Transverse colon (tissue), 4 donors: ENCODE measurements around the gene MGAT4A. TPM values are rescaled to one million over a fixed set of nuclear protein-coding genes. Genes with fewer than 3 reads are reported as not detected.

Experiments used
- DNase-seq: peaks from one replicate; pipeline ENCODE4 v3.0.0-alpha.2; 2019
- H3K27ac ChIP-seq, 4 donors: fragments of 200-600 bp; sonication (generic); 2 replicates each; pipeline ENCODE4 v1.5.1; 2016 to 2018; ENCODE audit warnings: inconsistent platforms in 4 of 4
- H3K27me3 ChIP-seq: fragments of 200-600 bp; sonication (generic); 2 replicates; pipeline ENCODE4 v1.5.1; 2017; ENCODE audit warnings: inconsistent platforms
- H3K36me3 ChIP-seq, 4 donors: fragments of 200-600 bp; sonication (generic); 2 replicates each; pipeline ENCODE4 v1.5.1; 2017 to 2019; ENCODE audit warnings: inconsistent platforms in 4 of 4
- H3K4me1 ChIP-seq, 4 donors: fragments of 200-600 bp; sonication (generic); 2 replicates each; pipeline ENCODE4 v1.5.1; 2017 to 2020; ENCODE audit warnings: inconsistent platforms in 4 of 4
- H3K4me3 ChIP-seq, 4 donors: fragments of 200-600 bp; sonication (generic); 1 replicate in 1 of 4; 2 replicates in 3 of 4; pipeline versions ENCODE4 v1.5.1 to v1.6.1; 2017 to 2019; ENCODE audit warnings: inconsistent platforms in 4 of 4
- H3K9me3 ChIP-seq, 2 donors: fragments of 200-600 bp; sonication (generic); 2 replicates each; pipeline ENCODE4 v1.5.1; 2017 to 2019; ENCODE audit warnings: inconsistent platforms in 2 of 2
- EP300 ChIP-seq: sonication (generic); formaldehyde crosslinking; IDR thresholded peaks from one replicate; pipeline ENCODE4 v1.6.1; 2017; ENCODE audit warnings: antibody characterized with exemption, low read depth
- POLR2A ChIP-seq: fragments of 450-650 bp; IDR thresholded peaks from one replicate; pipeline ENCODE4 v1.6.1; 2016; ENCODE audit warnings: antibody characterized with exemption, mild to moderate bottlenecking, moderate library complexity
- POLR2AphosphoS5 ChIP-seq, 3 donors: sonication (generic); formaldehyde crosslinking; IDR thresholded peaks; one replicate each; pipeline ENCODE4 v1.6.1; 2016; ENCODE audit warnings: antibody characterized with exemption in 3 of 3
- WGBS, 2 donors: methylation state at CpG; one replicate each; pipeline ENCODE4 v1.1.5; 2018; ENCODE audit warnings: low coverage in 1 of 2; 5-methylcytosine and 5-hydroxymethylcytosine counted together
- in situ Hi-C, 4 donors: fragments of 200-750 bp; cut with MboI; loops; one replicate each; pipeline versions ENCODE4 v1.15.0 to v1.15.1; 2017; ENCODE audit warnings: low sequenced_read_pairs in 3 of 4, low pct_ligation_motif_present in 1 of 4, low pct_unique_long_range_greater_than_20kb in 1 of 4
- intact Hi-C: fragments of 100-400 bp; cut with DNase I; formaldehyde crosslinking; loops from one replicate; pipeline ENCODE4 v1.15.1; 2023; ENCODE audit warnings: low total_unique reads
- total RNA-seq, 4 donors: library from RNA; depleted of rRNA; stranded (reverse); fragments of >200 nt; gene quantifications; one replicate each; pipeline ENCODE4 v1.1.0, GENCODE V29; 2016
- TF ChIP-seq, protein P1 (sequence below), 5 experiments: fragments of 200-600 bp in 3 of 5; fragments of 450-650 bp in 2 of 5; sonication (generic) in 3 of 5; IDR thresholded peaks; 1 replicate in 2 of 5; 2 replicates in 3 of 5; pipeline ENCODE4 v1.5.1; 2016 to 2017; ENCODE audit warnings: antibody characterized with exemption in 5 of 5, inconsistent platforms in 3 of 5, mild to moderate bottlenecking in 2 of 5, moderate library complexity in 1 of 5

Gene MGAT4A
- total RNA-seq, 4 donors from 2014 or later: 29.9 to 237 (median 124) TPM

DNA sequence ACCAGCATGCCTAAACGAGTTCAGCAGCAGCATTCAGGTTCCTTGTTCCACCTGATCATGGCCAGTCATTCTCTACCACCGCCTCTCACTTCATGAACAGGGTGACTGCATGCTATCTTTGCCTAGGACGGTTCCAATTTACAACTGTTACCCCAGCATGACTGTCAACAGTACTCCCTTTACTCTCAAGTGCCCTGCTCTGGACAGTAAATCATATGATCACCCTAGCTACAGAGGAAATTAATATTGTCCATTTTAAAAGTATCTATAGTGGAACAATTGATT, 25.7 kb downstream of the MGAT4A start:
- 58% methylated on average over 3 of the region's 3 CpGs; no CpG with 5 or more reads in 1 of the 2 donors for WGBS, 2 donors
- intact Hi-C loops (no loop called here), in situ Hi-C loops (no loop called here)
- DNase-seq: peak; percentile 15
- Histone ChIP-seq H3K4me3 (no peak overlapping the region), H3K4me1 (peaks cover 34 to 94% (median 67%) of the 10 kb centered on the region in 4 donors), H3K9me3 (no peaks in the 10 kb centered on the region), H3K36me3 (no peaks in the 10 kb centered on the region), H3K27ac (peak overlapping the region; percentile 72 to 89 (median 82)), H3K27me3 (no peaks in the 10 kb centered on the region)
- no peak for TF ChIP-seq POLR2A
- TF ChIP-seq, protein P1, sequence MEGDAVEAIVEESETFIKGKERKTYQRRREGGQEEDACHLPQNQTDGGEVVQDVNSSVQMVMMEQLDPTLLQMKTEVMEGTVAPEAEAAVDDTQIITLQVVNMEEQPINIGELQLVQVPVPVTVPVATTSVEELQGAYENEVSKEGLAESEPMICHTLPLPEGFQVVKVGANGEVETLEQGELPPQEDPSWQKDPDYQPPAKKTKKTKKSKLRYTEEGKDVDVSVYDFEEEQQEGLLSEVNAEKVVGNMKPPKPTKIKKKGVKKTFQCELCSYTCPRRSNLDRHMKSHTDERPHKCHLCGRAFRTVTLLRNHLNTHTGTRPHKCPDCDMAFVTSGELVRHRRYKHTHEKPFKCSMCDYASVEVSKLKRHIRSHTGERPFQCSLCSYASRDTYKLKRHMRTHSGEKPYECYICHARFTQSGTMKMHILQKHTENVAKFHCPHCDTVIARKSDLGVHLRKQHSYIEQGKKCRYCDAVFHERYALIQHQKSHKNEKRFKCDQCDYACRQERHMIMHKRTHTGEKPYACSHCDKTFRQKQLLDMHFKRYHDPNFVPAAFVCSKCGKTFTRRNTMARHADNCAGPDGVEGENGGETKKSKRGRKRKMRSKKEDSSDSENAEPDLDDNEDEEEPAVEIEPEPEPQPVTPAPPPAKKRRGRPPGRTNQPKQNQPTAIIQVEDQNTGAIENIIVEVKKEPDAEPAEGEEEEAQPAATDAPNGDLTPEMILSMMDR (IDR thresholded peaks at IDR 0.05): no peak
- no peak for TF ChIP-seq EP300
- TF ChIP-seq POLR2AphosphoS5 (IDR thresholded peaks at IDR 0.05): no peak

DNA sequence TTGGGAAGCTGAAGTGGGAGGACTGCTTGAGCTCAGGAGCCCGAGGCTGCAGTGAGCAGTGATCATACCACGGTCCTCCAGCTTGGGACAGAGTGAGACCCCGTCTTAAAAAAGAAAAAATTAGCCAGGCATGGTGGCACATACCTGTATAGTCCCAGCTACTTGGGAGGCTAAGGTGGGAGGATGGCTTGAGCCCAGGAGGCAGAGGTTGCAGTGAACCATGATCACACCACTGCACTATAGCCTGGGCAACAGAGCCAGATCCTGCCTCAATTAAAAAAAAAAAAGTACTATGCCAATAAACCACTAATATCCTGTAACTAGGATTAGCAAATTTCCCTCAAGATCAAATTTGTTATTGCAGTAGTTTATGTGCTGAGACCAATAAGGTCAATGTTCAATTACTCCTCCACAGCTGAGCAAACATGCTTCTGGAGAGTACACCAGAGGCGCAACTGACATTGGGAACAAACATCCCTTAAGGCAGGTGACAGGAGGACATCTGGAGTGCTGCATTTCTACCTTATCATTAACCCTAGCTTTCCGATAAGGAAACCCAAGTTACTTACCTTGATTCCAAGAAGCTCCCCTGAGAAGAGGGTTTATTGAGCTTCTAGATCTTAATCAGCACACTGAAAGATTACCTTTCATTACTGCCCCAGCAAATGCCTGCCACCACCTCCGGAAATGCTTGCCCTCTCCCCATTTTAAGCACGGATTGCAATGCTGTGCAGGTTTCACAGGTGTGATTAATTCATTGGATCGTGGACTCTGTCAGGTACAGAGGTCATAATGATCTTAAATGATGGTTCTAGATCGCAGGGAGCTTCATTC, 26.2 kb downstream of the MGAT4A start:
- 49% methylated on average over 9 of the region's 9 CpGs; no CpG with 5 or more reads in 1 of the 2 donors for WGBS, 2 donors
- in situ Hi-C loops: no loop called here
- peak; percentile 52 for DNase-seq
- peak overlapping the region; percentile 72 to 89 (median 82) for H3K27ac ChIP-seq
- no peaks in the 10 kb centered on the region for H3K36me3 ChIP-seq
- TF ChIP-seq EP300 (no peak), POLR2AphosphoS5 (IDR thresholded peaks at IDR 0.05) (peak; percentile 54 to 81 (median 76)), POLR2A (no peak)
- TF ChIP-seq, protein P1 (IDR thresholded peaks at IDR 0.05): peak in 1 of 5 experiments; percentile 8
- no peak overlapping the region for H3K4me3 ChIP-seq
- no peaks in the 10 kb centered on the region for H3K27me3 ChIP-seq
- intact Hi-C loops: no loop called here
- no peaks in the 10 kb centered on the region for H3K9me3 ChIP-seq
- H3K4me1 ChIP-seq: peaks cover 38 to 96% (median 67%) of the 10 kb centered on the region in 4 donors

DNA sequence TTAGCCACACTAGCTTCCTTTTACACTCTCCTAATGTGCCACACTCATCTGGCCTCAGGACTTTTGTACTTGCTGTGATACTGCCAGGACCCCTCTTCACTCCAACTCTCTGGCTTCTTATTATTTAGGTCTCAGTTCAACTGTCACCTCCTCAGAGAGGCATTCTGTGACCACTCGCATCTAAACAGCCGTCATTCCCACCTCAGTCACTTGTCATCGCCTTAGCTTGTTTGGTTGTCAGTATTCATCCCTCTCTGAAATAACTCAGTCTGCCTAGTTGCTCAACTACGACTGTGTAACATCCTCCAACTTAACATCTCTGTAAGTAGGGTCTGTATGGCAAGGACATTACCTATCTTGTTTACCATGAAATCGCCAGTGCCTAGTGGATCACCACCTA, 27.2 kb downstream of the MGAT4A start:
- DNase-seq: no peak
- WGBS, 2 donors: 59 to 82% methylated on average over 5 of the region's 5 CpGs
- H3K4me3 ChIP-seq: no peak overlapping the region
- intact Hi-C loops (no loop called here), in situ Hi-C loops (no loop called here)
- H3K4me1 ChIP-seq: peaks cover 36 to 94% (median 67%) of the 10 kb centered on the region in 4 donors
- H3K36me3 ChIP-seq: no peaks in the 10 kb centered on the region
- no peaks in the 10 kb centered on the region for H3K9me3 ChIP-seq
- H3K27me3 ChIP-seq: no peaks in the 10 kb centered on the region
- H3K27ac ChIP-seq: peak overlapping the region; percentile 72 to 89 (median 82)
- no peak for TF ChIP-seq POLR2AphosphoS5 (IDR thresholded peaks at IDR 0.05)
- TF ChIP-seq, protein P1 (IDR thresholded peaks at IDR 0.05): no peak
- TF ChIP-seq EP300: no peak
- TF ChIP-seq POLR2A: no peak

DNA sequence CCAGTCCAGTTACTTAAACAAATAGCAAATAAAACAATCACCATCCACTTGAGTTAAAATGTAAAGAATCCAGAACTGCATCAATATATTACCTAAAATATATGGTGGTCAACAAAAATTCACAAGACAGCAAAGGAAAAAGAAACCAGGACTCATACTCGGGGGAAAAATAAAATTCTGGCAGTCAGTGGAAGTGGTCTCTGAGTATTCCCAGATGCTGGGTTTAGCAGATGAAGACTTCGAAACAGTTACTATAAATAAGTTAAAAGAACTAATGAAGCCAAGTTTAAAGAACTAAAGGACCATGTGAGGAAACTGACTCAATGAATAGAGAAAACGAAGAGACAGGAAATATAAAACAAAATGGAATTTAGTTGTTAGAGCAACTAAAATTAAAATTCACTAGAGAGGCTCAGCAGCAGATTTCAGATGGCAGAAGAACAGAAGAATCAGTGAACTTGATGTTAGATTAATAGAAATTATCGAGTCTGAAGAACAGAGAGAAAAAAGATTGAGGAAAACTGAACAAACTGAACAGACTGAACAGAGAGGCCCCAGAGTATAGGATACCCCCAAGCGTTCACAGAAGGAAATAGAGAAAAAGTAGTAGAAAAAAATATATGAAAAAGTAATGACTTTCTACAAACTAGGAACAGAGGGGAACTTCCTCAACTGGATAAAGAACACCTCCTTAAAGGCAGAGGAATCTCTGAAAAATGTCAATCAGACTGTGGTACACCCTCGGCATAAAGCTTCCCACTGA, 27.9 kb downstream of the MGAT4A start:
- no peak for DNase-seq
- no peaks in the 10 kb centered on the region for H3K36me3 ChIP-seq
- peaks cover 36 to 94% (median 71%) of the 10 kb centered on the region in 4 donors for H3K4me1 ChIP-seq
- H3K27ac ChIP-seq: peak overlapping the region; percentile 72 to 89 (median 82)
- 19 to 29% methylated on average over 6 of the region's 6 CpGs for WGBS, 2 donors
- H3K4me3 ChIP-seq: peak overlapping the region in 2 of 4 donors; percentile 14 to 33
- intact Hi-C loops (no loop called here), in situ Hi-C loops (no loop called here)
- TF ChIP-seq POLR2AphosphoS5 (IDR thresholded peaks at IDR 0.05) (no peak), EP300 (no peak), POLR2A (no peak)
- TF ChIP-seq, protein P1 (IDR thresholded peaks at IDR 0.05): no peak
- no peaks in the 10 kb centered on the region for H3K9me3 ChIP-seq
- no peaks in the 10 kb centered on the region for H3K27me3 ChIP-seq
